ENCODE data around the gene ARMCX4.
"Not testable (repeated sequence)": the region's sequence is repeated elsewhere in the genome, so short reads cannot be mapped to it uniquely, and the experiment has no call there.

ARMCX4 gene

DNA sequence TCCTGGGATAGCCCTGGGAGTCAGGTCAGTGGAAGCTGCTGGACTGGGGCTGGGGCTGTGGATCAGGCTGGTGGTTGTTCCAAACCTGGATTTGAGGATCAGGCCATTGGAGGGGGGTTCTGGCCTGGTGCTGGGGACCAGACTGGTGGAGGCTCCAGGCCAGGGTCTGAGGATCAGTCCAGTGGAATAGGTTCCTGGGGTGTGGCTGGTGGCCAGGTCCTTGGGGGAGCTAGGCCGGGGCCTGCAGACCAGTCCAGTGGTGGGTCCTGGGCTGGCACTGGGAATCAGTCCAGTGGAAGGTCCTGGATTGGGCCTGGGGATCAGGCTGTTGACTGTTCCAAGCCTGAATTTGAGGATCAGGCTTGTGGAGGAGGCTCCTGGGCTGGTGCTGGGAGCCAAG lies 8.0 kb downstream of the ARMCX4 start:
- DNase-seq (ENCODE audit: low spot score) = no peak
- TF ChIP-seq, protein P1, sequence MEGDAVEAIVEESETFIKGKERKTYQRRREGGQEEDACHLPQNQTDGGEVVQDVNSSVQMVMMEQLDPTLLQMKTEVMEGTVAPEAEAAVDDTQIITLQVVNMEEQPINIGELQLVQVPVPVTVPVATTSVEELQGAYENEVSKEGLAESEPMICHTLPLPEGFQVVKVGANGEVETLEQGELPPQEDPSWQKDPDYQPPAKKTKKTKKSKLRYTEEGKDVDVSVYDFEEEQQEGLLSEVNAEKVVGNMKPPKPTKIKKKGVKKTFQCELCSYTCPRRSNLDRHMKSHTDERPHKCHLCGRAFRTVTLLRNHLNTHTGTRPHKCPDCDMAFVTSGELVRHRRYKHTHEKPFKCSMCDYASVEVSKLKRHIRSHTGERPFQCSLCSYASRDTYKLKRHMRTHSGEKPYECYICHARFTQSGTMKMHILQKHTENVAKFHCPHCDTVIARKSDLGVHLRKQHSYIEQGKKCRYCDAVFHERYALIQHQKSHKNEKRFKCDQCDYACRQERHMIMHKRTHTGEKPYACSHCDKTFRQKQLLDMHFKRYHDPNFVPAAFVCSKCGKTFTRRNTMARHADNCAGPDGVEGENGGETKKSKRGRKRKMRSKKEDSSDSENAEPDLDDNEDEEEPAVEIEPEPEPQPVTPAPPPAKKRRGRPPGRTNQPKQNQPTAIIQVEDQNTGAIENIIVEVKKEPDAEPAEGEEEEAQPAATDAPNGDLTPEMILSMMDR (IDR thresholded peaks at IDR 0.05; ENCODE audit: extremely low read depth, missing control alignments) = no peak

DNA sequence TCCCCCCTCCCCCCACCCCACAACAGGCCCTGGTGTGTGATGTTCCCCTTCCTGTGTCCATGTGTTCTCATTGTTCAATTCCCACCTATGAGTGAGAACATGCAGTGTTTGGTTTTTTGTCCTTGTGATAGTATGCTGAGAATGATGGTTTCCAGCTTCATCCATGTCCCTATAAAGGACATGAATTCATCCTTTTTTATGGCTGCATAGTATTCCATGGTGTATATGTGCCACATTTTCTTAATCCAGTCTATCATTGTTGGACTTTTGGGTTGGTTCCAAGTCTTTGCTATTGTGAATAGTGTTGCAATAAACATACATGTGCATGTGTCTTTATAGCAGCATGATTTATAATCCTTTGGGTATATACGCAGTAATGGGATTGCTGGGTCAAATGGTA lies 17.7 kb downstream of the ARMCX4 start:
- not testable (repeated sequence) for DNase-seq (ENCODE audit: low spot score)

DNA sequence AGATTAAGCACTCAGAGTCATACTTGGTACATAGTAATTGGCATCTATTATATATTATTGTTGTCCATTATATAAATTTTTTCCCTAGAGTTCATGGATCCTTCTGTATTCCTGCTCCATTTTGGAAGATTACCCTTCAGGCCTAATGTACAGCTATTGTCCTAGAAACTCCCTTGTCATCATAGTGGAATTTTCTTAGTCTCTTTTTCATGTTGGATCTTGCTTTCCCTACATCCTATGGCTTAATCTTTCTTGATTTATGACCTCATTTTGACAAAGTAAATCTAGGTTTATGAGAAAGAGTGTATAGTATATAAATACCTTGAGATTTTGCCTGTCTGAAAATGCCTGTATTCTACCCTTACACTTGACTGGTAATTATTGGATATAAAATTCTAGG lies 22.1 kb downstream of the ARMCX4 start:
- TF ChIP-seq, protein P1 (IDR thresholded peaks at IDR 0.05; ENCODE audit: extremely low read depth, missing control alignments) = no peak
- DNase-seq (ENCODE audit: low spot score) = no peak

DNA sequence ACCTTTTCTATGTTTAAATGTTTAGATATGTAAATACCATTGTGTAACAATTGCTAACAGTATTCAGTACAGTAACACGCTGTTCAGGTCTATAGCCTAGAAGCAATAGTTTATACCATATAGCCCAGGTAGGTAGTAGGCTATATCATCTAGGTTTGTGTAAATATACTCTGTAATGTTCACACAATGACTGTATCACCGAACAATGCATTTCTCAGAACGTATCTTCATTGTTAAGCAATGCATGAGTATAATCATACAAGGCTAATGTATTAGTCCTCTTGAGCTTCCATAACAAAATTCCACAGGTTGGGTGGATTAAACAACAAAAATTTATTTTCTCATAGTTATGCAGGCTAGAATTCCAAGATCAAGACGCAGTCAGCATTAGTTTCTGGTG lies 22.7 kb downstream of the ARMCX4 start:
- TF ChIP-seq, protein P1 (IDR thresholded peaks at IDR 0.05; ENCODE audit: extremely low read depth, missing control alignments) = no peak
- no peak for DNase-seq (ENCODE audit: low spot score)

DNA sequence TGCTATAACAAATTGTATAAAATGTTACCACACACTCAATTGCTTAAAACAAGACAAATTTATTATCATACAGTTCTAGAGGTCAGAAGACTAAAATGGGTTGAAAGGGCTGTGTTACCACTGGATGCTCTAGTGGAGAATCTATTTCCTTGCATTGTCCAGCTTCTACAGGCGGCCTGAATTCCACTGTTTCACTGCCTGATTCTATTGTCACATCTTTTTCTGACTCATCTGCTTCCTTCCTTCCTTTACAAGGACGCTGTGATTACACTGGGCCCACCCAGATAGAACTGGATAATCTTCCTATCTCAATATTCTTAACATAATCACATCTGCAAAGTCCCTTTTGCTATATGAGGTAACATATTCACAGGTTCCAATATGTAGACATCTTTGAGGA lies 45.7 kb downstream of the ARMCX4 start:
- DNase-seq (ENCODE audit: low spot score) = no peak
- TF ChIP-seq, protein P1 (IDR thresholded peaks at IDR 0.05; ENCODE audit: extremely low read depth, missing control alignments) = no peak
